GM12892 (cell line): ENCODE results near the gene CSNK1G2.

Experiments
- POLR2A ChIP-seq: IDR thresholded peaks from 2 replicates; pipeline ENCODE4 v1.6.1; 2011; ENCODE audit warnings: low read depth, low read length, control low read depth
- POLR2AphosphoS5 ChIP-seq: IDR thresholded peaks from 2 replicates; pipeline ENCODE4 v1.6.1; 2011; ENCODE audit warnings: low read depth, low read length, control low read depth
- TAF1 ChIP-seq: IDR thresholded peaks from 2 replicates; pipeline ENCODE4 v1.6.1; 2011; ENCODE audit warnings: low read depth, mild to moderate bottlenecking, control low read depth, low read length, borderline replicate concordance

- TF ChIP-seq TAF1: no peak
- TF ChIP-seq POLR2AphosphoS5: no peak
- no peak for TF ChIP-seq POLR2A
These were observed 9.5 kb upstream of the CSNK1G2 start for GRCh38 chr19:1931445-1931844.
